Prostate gland (tissue), 2 donors: ENCODE measurements around the gene PDE10A. TPM values are rescaled to one million over a fixed set of nuclear protein-coding genes. Genes with fewer than 3 reads are reported as not detected.

Experiments
- DNase-seq: peaks from one replicate; pipeline ENCODE4 v3.0.0-alpha.2; 2019; ENCODE audit warnings: low spot score
- H3K27ac ChIP-seq, 2 donors: fragments of 200-600 bp; sonication (generic); 2 replicates each; pipeline ENCODE4 v1.5.1; 2017 to 2019
- H3K27me3 ChIP-seq: fragments of 200-600 bp; sonication (generic); replicated peaks from 2 replicates; pipeline ENCODE4 v1.5.1; 2019; ENCODE audit not compliant: insufficient read depth
- H3K36me3 ChIP-seq, 2 donors: fragments of 200-600 bp; sonication (generic); 1 replicate in 1 of 2; 2 replicates in 1 of 2; pipeline versions ENCODE4 v1.5.1 to v1.8.1; 2017 to 2019
- H3K4me1 ChIP-seq: fragments of 200-600 bp; sonication (generic); replicated peaks from 2 replicates; pipeline ENCODE4 v1.5.1; 2019
- H3K4me3 ChIP-seq, 2 donors: fragments of 200-600 bp; sonication (generic); 2 replicates each; pipeline ENCODE4 v1.5.1; 2017 to 2019
- H3K9me3 ChIP-seq: fragments of 200-600 bp; sonication (generic); 2 replicates; pipeline ENCODE4 v1.5.1; 2017
- POLR2A ChIP-seq: fragments of 450-650 bp; IDR thresholded peaks from one replicate; pipeline ENCODE4 v1.6.1; 2016; ENCODE audit warnings: antibody characterized with exemption, mild to moderate bottlenecking
- POLR2AphosphoS5 ChIP-seq: sonication (generic); formaldehyde crosslinking; IDR thresholded peaks from one replicate; pipeline ENCODE4 v1.6.1; 2017; ENCODE audit warnings: antibody characterized with exemption
- WGBS: methylation state at CpG from one replicate; pipeline ENCODE4 v1.1.5; 2018; 5-methylcytosine and 5-hydroxymethylcytosine counted together
- intact Hi-C: fragments of 100-400 bp; cut with DNase I; formaldehyde crosslinking; loops from one replicate; pipeline ENCODE4 v1.14.2; 2022
- total RNA-seq, 2 donors: library from RNA; depleted of rRNA; stranded (reverse); fragments of >200 nt; gene quantifications; one replicate each; pipeline ENCODE4 v1.1.0, GENCODE V29; 2016
- TF ChIP-seq, protein P1 (sequence below), 4 experiments: fragments of 200-600 bp in 2 of 4; fragments of 450-650 bp in 2 of 4; sonication (generic) in 2 of 4; IDR thresholded peaks; 1 replicate in 3 of 4; 2 replicates in 1 of 4; pipeline ENCODE4 v1.5.1; 2016 to 2019; ENCODE audit warnings: antibody characterized with exemption in 4 of 4, mild to moderate bottlenecking in 2 of 4, moderate library complexity in 2 of 4

PDE10A gene
- total RNA-seq, 2 donors from 2014 or later, result 9.6 to 13.5 TPM

DNA sequence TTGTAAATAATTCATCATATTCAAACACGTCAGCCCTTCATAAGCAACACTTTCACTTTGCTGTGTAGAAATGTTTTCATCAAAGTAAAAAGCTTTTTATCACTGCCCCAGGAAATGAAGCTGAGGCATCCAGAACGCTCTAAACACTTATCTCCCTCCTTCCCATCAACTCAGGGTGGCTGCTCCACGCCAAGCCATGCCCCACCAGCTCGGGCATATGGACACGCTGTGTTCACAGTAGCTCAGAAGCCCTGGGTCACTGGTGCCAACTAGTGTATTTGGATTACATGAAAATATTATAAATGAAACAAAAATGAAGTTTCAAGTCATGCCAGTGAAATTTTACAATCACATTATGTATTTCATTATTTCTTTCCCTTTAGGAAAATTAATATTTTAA is 10.3 kb downstream of the PDE10A start:
- TF ChIP-seq, protein P1, sequence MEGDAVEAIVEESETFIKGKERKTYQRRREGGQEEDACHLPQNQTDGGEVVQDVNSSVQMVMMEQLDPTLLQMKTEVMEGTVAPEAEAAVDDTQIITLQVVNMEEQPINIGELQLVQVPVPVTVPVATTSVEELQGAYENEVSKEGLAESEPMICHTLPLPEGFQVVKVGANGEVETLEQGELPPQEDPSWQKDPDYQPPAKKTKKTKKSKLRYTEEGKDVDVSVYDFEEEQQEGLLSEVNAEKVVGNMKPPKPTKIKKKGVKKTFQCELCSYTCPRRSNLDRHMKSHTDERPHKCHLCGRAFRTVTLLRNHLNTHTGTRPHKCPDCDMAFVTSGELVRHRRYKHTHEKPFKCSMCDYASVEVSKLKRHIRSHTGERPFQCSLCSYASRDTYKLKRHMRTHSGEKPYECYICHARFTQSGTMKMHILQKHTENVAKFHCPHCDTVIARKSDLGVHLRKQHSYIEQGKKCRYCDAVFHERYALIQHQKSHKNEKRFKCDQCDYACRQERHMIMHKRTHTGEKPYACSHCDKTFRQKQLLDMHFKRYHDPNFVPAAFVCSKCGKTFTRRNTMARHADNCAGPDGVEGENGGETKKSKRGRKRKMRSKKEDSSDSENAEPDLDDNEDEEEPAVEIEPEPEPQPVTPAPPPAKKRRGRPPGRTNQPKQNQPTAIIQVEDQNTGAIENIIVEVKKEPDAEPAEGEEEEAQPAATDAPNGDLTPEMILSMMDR (IDR thresholded peaks at IDR 0.05), result no peak
- TF ChIP-seq POLR2AphosphoS5, result no peak
- no peak for TF ChIP-seq POLR2A
- Histone ChIP-seq H3K4me3 (no peak overlapping the region), H3K36me3 (no peaks in the 10 kb centered on the region), H3K9me3 (no peaks in the 10 kb centered on the region), H3K27me3 (no peaks in the 10 kb centered on the region), H3K27ac (no peak overlapping the region), H3K4me1 (peaks cover 3% of the 10 kb centered on the region)
- no peak for DNase-seq
- intact Hi-C loops, result no loop called here
- WGBS, result 62% methylated on average over 5 of the region's 5 CpGs

GRCh38 chr6:165649166-165650137 is 13.6 kb downstream of the PDE10A start:
- H3K4me3 ChIP-seq, result no peak overlapping the region
- WGBS, result 67% methylated on average over 11 of the region's 11 CpGs
- no peaks in the 10 kb centered on the region for H3K4me1 ChIP-seq
- no peak overlapping the region for H3K27ac ChIP-seq
- intact Hi-C loops, result no loop called here
- H3K36me3 ChIP-seq, result no peaks in the 10 kb centered on the region
- H3K27me3 ChIP-seq, result no peaks in the 10 kb centered on the region
- TF ChIP-seq, protein P1 (IDR thresholded peaks at IDR 0.05), result no peak
- no peak for TF ChIP-seq POLR2AphosphoS5
- no peak for TF ChIP-seq POLR2A
- no peaks in the 10 kb centered on the region for H3K9me3 ChIP-seq
- DNase-seq, result no peak

GRCh38 chr6:165647041-165647440 is 16.0 kb downstream of the PDE10A start:
- Histone ChIP-seq H3K4me1 (no peaks in the 10 kb centered on the region), H3K4me3 (no peak overlapping the region), H3K27me3 (no peaks in the 10 kb centered on the region), H3K36me3 (no peaks in the 10 kb centered on the region), H3K27ac (peak overlapping the region; percentile 47 to 55), H3K9me3 (no peaks in the 10 kb centered on the region)
- 22% methylated on average over 6 of the region's 6 CpGs for WGBS
- TF ChIP-seq POLR2A, result no peak
- TF ChIP-seq POLR2AphosphoS5, result no peak
- TF ChIP-seq, protein P1 (IDR thresholded peaks at IDR 0.05), result no peak
- DNase-seq, result peak; percentile 38
- intact Hi-C loops, result no loop called here

DNA sequence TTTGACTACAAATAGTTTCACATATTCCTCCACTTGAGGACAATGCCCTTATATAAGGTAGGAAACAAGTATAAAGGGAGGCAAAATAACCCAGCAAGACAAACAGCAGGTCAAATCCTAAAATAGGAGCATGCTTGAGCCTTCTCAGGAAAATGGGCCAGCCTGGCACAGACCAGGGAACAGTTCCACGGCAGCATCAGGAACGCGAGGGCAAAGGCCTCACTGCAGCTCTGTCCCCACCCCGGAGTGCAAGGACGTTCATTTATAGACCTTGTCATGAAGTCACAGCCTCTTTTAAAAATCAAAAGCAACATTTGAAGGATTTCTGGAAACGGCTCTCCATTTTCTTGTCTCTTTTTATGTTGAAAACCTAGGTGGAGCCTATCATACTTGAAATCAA is 17.1 kb downstream of the PDE10A start:
- Histone ChIP-seq H3K9me3 (no peaks in the 10 kb centered on the region), H3K36me3 (no peaks in the 10 kb centered on the region), H3K4me3 (no peak overlapping the region), H3K27ac (peak overlapping the region in 1 of 2 donors; percentile 16), H3K4me1 (peaks cover 3% of the 10 kb centered on the region), H3K27me3 (no peaks in the 10 kb centered on the region)
- TF ChIP-seq POLR2AphosphoS5 (no peak), POLR2A (no peak)
- TF ChIP-seq, protein P1 (IDR thresholded peaks at IDR 0.05), result no peak
- 81% methylated on average over 6 of the region's 6 CpGs for WGBS
- DNase-seq, result no peak
- intact Hi-C loops, result no loop called here
